HG03095 (cell line): ENCODE measurements around the gene FAM174C.
A peak's percentile ranks its signal among the peaks of the same experiment; 100 is the strongest.

ENCODE experiments used
- ATAC-seq: cut with Tn5 transposase; IDR thresholded peaks from one replicate; pipeline ENCODE4 v1.9.1; 2021; ENCODE audit warnings: moderate library complexity; ENCODE audit not compliant: unreplicated experiment

The FAM174C gene

GRCh38 chr19:1275260-1275975, at the start of gene FAM174C:
Gene FAM174C, plus strand, starts transcription at chr19:1275530. Its CDS starts 20 bp downstream, at chr19:1275550.
- ATAC-seq, result peak; percentile 58

- ATAC-seq, result no peak
Observed at GRCh38 chr19:1226227-1226518, 49.2 kb upstream of the FAM174C start.

DNA sequence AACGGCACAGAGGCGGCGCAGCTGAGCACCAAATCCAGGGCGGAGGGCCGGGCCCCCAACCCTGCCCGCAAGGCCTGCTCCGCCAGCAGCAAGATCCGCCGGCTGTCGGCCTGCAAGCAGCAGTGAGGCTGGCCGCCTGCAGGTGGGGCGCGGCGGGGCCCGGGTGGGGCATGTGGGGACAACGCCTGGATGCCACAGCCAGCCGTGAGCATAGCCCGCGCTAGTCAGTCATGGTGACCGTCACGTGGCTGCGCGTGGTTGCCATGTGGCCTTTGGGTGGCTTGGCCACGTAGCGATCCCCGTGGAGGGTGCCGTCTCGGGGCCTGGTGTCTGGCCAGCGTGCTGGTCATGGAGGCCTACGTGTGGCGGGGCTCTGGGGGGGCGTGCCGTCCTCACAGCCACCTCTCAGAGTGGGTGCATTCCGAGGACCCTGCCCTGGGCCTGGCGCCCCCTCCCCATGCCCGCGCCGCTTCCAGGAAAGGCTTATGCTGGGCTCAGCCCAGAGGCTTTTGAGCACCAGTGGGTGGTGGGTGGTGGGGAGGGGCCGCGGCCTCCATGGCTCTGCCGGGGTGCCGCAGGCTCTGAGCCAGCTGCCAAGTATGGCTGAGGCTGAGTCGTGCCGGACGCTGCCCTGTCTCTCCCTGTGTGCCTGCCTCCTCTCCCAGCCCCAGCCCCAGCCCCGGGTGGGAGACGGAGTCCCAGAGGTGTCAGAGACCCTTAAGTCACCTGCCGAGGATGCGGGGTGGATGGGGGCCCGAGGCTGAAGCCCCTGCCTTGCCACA, 48.6 kb upstream of the FAM174C start:
- no peak for ATAC-seq

- ATAC-seq, result no peak
Observed at GRCh38 chr19:1227304-1228054, 47.9 kb upstream of the FAM174C start.

GRCh38 chr19:1228161-1228957, 47.0 kb upstream of the FAM174C start:
- no peak for ATAC-seq

DNA sequence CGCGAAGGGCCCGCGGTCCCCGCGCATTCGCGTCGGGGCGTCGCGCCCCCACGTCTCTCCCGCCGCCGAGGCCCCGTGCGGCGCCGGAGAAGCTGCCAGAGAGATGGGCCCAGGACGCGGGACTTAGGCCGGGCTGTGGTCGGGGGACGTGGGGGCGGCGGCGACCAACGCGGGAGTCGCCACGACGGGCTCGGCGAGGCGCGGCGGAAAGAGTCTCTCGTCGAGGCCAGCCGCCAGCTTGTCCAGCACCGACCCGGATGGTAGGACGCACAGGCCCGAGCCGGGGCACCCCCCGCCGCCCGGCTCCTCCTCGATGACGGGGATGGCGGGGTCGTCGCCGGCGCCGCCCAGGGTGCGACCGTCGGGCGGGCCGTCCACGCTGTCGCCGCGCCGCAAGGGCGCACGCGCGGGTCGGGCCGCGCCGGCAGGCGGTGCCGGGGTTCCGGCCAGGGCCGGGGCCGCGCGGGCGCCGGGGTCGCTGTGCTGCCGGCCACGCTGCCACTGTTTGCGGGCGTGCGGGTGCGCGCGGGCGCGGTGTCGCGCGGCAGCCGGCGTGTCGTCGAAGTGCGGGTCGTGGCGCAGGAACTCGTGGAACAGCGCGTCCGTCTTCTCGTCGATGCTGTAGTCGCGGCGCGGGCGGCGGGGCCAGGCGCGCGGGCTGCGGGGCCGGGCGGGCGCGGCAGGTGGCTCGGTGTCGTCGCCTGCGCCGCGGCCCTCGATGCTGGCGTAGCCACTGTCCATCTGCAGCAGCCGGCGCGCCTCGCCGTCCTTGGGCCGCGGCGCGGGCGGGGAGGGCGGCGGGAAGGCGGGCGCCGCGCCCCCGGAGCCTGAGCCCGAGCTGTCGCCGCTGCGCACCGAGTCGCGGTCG, 46.0 kb upstream of the FAM174C start:
- ATAC-seq, result no peak

DNA sequence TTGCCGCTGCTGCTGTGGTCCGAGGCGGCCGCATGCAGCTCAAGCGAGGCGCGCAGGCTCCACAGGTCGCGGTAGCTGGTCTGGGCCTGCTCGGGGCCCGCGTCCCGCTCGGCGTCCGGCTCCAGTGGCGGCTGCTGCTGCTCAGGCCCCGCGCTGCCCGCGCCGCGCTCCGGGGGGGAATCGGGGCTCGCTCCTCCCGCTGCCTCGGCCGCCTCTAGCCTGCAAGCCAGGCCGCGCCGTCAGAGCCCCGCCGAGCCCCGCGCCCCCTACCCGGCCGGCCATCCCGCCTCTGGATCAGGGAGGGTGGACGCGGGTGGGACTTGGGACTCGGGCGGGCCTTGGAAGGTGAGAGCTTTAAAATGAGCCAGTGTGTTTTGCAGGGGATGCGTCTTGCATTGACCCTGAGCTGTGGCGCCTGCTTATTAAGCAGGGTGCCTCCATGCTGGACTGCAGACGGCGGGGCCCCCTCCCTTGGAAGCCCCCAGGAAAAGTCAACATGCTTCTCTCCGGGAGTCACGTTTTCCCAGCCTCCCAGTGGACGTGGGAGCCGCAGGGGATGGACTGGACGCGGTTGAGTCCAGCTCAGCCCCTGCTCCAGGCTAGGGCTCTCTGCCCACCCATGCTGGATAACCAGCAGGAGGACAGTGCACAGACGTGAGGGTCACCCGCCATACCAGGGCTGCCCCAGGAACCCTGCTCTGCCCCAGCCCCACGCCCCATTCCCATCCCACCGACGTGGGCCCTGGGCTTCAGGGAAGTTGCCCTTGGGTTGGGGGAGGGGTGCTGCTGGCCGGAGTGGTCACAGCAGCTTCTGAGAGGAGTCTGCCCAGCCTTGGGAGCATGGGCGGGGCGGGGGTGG, 45.2 kb upstream of the FAM174C start:
- ATAC-seq, result no peak

DNA sequence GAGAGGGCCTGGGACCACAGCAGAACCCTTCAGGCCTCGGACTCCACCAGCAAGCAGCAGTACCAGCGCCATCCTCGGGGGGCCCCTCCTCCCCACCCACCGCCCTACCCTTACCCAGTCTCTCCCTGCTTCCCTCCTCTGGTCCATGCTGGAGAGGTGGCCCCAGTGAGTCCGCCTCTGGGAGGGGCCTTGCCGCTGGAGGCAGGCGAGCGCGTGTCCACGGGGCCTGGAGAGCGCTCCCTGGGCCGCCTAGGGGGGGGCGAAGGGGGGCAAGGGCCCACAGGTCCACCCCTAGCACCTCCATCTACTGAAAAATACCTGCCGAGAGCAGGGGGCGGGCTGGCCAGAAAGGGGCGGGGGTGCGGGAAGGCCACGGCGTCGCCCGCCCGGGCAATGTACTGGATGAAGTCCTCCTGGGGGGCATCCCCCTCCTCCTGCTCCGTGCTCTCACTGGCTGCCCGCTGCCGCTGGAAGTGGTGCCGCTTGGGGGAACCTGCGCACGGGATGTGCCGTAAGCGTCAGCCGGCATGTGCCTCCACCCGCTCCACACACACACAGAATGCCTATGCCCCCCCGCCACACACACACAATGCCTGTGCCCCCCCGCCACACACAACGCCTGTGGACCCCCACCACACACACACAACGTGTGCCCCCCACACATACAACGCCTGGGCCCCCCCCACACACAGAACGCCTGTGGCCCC, 44.4 kb upstream of the FAM174C start:
- ATAC-seq, result no peak

- ATAC-seq, result no peak
Observed at GRCh38 chr19:1231729-1232637, 43.3 kb upstream of the FAM174C start.

- ATAC-seq, result no peak
Observed at GRCh38 chr19:1232652-1233072, 42.7 kb upstream of the FAM174C start.

DNA sequence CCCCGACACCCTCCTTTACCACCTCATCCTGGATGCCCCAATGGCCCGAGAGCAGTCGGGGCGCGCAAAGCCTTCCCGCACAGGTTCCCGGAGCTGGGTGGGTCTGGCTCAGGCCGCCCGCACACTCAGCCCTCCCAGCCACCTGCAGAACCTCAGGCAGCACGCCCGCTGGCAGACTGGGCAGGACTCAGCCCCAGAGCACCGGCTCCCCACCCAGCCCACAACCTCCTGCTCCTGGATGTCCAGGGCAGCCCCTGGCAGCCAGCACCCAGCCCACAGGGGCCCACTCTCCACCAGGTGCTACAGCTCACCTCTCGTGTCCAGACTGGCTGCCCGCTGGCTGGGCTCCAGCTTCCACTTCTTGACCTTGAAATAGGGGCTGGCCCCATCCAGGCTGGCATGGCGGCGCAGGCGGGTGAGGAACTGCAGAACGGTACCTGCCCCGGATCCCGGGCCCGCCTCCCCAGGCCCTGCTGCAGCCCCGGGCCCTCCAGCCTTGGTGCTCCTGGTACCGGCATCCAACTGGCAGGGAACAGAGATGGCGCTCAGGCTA, 42.1 kb upstream of the FAM174C start:
- ATAC-seq, result no peak

DNA sequence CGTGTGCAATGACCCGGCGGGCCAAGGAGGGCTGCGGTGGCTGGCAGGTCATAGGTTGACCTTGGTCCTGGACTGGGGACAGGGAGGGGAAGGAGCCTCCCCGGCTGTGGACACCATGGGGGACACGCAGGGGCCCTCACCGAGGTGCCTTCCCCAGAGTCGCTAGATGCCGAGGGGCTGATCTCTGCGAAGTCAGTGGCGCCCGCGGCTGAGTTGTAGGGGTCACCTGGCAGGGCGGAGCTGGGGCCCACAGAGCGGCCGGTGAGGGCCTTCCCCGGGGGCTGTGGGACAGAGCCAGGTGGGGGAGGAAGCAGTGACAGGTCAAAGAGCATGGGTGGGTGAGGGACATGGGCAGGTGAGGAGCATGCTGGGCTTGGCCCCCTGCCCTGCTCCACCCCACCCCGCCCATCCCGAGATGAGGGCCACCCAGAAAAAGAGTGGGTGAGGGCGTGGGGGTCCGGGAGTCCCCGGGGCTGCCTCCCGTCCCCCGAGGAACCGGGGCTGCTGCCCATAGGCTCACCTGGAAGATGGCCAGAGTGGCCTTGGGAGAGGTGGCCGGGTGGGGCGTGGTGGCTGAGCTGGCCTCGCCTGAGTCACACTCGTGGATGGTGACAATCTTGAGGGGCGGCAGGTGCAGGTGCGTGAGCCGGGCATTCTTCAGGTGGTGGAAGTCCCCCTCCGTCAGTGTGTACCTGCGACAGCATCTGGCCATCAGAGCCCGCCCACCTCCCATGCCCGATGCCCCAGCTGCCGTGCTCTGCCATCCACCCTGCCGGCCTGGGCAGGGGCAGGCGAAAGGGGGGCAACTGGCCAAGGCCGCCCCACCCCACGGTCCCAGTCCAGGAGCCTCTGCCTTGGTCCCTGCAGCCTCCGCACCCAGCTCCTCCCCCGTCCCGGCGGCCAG, 41.0 kb upstream of the FAM174C start:
- ATAC-seq, result no peak

GRCh38 chr19:1234955-1235380, 40.4 kb upstream of the FAM174C start:
- ATAC-seq, result no peak

DNA sequence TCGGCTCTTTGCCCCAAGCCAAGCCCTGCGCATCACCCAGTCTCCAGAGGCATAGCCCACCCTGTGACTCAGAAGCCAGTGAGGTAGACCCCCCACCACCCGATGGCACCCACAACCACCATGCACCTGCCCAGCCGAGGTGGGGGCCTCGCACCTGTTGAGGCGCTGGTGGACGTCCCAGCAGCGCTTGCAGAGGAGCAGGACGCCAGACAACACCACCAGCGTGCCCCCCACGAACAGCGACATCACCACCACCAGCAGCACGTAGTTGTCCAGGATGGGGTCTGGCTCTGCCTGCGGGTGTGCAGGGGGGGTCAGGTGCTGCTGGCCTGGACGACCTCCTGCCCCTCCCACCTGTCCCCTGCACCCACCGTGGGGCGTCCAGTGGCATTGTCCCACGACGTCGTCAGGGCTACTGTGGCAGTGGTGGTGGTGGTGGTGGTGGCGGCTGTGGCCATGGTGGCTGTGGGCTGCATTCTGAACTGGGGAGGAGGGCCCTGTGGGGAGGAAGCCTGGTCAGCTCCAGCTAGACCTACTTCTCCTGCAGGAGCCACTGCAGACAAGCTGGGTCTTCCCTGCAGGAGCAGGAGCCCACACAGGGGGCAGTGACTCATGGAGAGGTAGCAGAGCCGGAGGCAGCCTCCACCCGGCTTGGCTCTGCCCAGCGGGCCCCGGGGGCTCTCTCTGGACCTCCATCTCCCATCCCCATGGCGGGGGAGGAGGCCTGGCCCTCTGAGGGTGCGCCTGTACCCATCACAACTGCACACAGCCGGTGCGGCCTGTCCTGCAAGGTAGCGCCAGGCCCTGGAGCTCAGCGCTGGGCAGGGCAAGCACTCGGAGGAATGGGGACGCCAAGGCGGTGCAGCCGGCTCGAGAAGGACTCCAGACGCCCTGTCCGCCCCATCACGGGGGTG, 39.4 kb upstream of the FAM174C start:
- no peak for ATAC-seq

GRCh38 chr19:1236576-1236975, 38.8 kb upstream of the FAM174C start:
- ATAC-seq, result no peak
